ENCODE results near the gene ADAMTS10.
"Not testable (repeated sequence)": the region's sequence is repeated elsewhere in the genome, so short reads cannot be mapped to it uniquely, and the experiment has no call there.

The ADAMTS10 gene

GRCh38 chr19:8557642-8558238, 52.8 kb downstream of the ADAMTS10 start:
- DNase-seq, result no peak

- DNase-seq, result not testable (repeated sequence)
These were observed 56.8 kb downstream of the ADAMTS10 start for GRCh38 chr19:8553729-8554128.

- peak; percentile 38 for DNase-seq
These were observed 57.7 kb downstream of the ADAMTS10 start for GRCh38 chr19:8552810-8553209.

- no peak for DNase-seq
These were observed 60.4 kb downstream of the ADAMTS10 start for GRCh38 chr19:8550070-8550469.

- no peak for DNase-seq
These were observed 64.8 kb downstream of the ADAMTS10 start for GRCh38 chr19:8545743-8546142.

GRCh38 chr19:8544168-8544567, 66.3 kb downstream of the ADAMTS10 start:
- no peak for DNase-seq

GRCh38 chr19:8539621-8540149, 70.8 kb downstream of the ADAMTS10 start:
- no peak for DNase-seq

- no peak for DNase-seq
These were observed 73.4 kb downstream of the ADAMTS10 start for GRCh38 chr19:8537099-8537498.

- DNase-seq, result no peak
These were observed 74.2 kb downstream of the ADAMTS10 start for GRCh38 chr19:8536282-8536681.

GRCh38 chr19:8532225-8532624, 78.3 kb downstream of the ADAMTS10 start:
- no peak for DNase-seq

- DNase-seq, result no peak
These were observed 79.0 kb downstream of the ADAMTS10 start for GRCh38 chr19:8531470-8531869.
